ENCODE measurements around the gene ZNF605.
"Not testable (repeated sequence)": the region's sequence is repeated elsewhere in the genome, so short reads cannot be mapped to it uniquely, and the experiment has no call there.

The ZNF605 gene

DNA sequence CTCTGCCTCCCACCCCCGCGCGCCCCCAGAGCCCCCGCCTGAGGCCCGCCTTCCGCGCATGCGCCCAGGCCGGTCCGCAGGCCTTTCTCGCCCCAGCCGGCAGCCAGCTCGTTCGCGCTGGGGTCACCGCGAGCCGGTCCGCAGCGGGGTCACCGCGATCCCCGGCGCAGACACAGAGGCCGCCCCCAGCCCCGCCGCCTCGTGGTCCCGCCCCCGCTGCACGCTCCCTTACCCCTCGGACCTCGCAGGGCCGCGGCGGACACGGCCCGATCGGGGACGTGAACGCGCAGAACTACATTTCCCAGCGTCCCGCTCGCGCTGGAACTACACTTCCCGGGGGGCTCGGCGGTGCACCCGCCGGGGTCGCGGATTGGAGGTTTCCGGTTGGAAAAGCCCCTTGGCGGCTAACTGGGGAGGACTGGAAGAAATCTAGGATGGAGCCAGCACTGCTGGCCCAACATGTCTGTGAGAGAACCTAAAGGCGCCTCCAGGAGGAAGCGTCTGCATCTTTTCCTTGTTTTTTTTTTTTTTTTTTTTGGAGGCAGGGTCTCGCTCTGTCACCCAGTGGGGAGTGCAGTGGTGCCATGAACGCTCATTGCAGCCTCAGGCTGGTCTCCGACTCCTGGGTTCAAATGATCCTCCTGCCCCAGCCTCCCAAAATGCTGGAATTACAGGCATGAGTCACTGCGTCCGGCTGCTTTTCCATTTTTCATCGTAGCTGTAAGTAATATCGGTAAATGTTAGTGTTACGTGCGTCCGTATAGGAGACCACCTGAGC lies at the start of gene ZNF605:
TSS of gene ZNF605 (minus strand) at position 296 of the 778 bp plus-strand sequence. CDS start 10,671 bp downstream, outside the sequence.
- DNase-seq (ENCODE audit: extremely low read depth in 1 of 2, low read depth in 1 of 2): peak; percentile 66 to 74

DNA sequence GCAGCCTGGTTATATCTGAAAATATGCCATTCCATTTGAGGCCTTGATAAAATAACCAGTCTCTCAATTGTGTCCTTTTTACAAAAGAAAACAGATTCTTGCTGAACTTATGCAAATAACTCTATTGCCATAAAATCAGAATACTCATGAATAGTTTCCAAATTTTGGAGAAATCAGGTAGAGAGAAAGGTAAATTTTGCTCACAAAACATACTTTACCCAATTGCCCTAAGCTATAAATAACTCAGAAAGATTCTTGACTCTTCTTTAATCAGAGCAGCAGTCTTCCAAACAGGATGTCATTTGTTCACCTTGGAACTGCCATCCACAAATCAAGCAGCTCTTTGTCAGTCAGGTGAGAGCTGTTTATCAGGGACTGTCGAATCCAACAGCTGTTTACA lies 42.6 kb upstream of the ZNF605 start:
- no peak for DNase-seq (ENCODE audit: extremely low read depth in 1 of 2, low read depth in 1 of 2)

DNA sequence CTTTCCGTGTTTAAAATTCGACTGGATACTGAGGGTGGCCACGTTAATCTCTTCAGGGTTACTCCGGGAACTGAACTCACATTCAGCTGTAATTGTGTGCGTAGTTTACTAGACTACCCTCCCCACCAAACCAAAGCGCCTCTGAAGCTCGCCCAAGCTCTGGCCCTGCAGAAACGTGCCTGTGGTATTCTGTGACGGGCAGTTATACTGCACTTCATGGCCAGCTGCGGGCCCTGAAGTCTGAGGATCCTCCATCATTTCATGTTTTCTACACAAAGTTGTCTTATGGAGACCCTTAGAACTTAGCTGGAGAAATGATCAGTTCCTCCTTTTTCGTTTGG lies 30.7 kb upstream of the ZNF605 start:
- no peak for DNase-seq (ENCODE audit: extremely low read depth in 1 of 2, low read depth in 1 of 2)

DNA sequence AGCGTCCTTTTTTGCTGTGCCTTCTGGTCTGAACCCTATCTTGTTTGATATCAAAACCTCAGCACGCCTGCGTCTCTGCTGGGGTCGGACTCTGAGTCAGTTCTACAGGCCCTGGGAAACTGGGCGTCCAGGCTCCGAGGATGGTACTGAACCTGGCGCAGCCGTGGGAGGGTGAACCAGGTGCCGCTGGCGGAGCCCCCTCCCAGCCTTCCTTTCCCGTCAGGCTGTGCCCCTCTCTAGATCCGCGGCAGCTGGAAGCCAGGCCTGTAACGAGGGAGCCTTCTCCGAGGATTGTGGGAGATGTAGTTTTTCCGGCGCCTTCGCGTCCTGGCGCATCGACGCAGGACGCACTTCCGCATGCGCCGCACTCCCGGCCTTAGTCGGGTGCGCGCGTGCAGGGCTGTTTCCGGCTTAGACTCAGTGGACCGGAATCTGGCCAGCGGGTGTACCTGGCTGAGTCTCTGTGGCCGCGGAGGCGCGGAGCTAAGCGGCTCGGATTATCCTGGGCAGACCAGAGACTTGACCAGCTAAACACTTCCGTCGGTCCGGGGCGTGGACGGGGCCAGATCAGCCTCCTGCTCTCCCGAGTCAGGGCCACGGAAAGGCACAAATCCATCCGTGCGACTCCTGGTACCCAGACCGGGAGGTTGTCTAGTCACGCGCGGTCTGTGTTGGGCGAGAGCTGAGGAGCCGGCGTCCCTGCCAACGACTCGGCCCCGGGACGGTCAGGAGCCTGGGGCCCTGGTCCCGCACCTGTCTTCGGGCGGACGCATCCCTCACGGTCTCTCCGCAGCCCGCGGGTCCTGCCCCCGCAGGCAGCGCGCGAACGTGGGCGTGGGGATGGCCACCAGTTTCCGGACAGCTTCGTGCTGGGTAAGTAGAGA lies 30.1 kb upstream of the ZNF605 start, which contains the start of gene ZNF26:
TSS of gene ZNF26 (plus strand) at position 367 of the 884 bp plus-strand sequence. CDS start at position 841, 474 bp downstream.
- DNase-seq (ENCODE audit: extremely low read depth in 1 of 2, low read depth in 1 of 2): peak; percentile 70 to 79

DNA sequence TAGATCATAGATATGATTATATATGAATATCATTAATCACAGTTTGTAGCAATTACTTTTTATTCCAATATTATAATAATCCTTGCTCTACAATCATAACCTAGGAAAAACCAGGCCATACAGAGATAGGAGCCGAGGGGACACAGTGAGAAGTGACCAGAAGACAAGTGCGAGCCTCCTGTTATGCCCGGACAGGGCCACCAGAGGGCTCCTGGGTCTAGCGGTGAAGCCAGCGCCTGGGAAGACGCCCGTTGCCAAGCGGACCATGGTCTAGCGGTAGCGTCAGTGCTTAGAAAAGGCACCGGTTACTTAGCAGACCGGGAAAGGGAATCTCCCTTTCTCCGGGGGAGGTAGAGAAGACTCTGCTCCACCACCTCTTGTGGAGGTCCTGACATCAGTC lies 20.8 kb upstream of the ZNF605 start:
- not testable (repeated sequence) for DNase-seq (ENCODE audit: extremely low read depth in 1 of 2, low read depth in 1 of 2)

DNA sequence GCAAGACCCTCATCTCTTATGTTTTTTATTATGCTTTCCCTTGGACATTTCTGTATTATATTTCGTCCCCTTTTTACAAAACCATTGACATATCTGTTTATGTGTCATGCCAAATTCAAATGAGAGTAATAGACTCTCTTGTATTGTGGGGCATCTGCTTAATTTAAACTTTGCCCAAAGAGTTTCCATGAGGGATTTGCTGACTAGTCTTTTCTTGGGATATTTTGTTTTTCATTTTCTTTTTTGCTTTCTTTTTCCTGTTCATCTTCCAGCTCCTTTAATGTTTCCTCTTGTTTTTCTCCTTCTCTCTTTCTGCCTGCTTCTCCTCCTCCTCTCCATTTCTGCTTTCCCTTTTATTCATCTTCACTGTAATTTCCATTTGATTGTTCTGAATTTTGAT lies 16.3 kb upstream of the ZNF605 start:
- DNase-seq (ENCODE audit: extremely low read depth in 1 of 2, low read depth in 1 of 2): no peak

DNA sequence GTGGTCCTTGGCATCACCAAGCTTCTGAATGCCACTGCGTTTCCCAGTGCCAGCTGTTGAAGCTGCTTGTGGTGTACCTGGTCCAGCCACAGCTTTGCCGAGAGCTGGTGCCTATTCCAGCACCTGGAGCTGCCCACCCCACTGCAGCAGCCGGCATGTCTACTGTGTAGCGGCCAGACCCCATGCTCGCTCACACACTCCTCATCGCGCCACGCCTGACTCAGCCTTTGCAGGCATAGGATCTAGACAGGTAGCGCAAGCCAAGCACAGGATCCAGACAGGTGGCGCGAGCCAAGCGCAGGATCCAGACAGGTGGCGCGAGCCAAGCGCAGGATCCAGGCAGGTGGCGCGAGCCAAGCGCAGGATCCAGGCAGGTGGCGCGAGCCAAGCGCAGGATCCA lies 11.6 kb upstream of the ZNF605 start:
- DNase-seq (ENCODE audit: extremely low read depth in 1 of 2, low read depth in 1 of 2): no peak

DNA sequence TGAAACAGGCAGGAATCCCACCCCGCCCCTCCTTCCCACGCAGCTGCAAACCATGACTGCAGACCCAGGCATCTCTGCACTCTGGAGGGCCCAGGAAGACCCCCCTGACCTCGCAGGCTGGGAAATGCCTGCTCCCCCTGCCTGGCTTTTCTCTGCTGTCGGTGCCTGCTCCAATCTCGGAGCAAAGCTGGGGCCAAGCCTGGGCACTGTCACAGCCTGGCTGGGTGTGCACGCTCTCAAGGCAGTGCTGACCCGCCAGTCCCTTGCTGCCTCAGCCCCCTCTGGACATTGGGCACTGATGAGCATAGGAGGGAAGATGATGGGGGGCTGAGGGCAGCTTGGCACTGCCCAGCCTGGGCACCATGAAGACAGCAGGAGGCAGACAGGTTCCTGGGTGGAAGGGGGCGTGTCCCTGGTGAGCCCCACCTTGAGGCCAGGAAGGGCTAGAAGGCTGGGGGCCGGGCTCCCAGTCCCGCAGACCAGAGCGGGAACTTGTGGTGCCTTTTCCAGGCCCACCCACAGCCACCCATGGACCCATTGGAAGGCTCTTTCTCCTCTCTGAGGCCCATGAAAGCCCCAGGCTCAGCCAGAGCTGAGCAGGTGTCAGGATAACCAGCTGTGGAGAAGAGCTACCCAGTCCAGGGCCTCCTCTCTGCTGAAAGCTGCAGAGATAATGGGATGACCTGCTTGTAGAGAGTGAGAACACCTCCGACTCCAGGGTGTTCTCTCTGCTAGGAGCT lies 10.7 kb upstream of the ZNF605 start:
- no peak for DNase-seq (ENCODE audit: extremely low read depth in 1 of 2, low read depth in 1 of 2)

DNA sequence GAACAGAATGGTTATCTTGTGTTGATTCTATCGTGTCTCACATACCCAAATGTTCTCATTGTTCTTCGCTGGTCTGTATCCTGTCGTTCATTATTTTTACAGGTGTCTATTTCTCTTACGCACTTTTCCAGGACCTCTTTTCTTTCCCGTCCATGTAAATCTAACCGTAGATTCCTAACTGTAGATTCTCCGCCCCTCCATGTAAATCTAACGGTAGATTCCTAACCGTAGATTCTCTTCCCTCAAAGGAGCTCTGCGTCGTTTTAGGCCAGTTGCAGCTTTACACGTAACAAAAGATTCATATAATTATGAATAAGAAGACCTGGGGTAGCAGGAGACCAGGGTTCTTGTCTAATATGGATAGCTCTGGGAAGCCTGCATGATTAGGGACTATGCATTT lies 9.7 kb upstream of the ZNF605 start:
- no peak for DNase-seq (ENCODE audit: extremely low read depth in 1 of 2, low read depth in 1 of 2)

DNA sequence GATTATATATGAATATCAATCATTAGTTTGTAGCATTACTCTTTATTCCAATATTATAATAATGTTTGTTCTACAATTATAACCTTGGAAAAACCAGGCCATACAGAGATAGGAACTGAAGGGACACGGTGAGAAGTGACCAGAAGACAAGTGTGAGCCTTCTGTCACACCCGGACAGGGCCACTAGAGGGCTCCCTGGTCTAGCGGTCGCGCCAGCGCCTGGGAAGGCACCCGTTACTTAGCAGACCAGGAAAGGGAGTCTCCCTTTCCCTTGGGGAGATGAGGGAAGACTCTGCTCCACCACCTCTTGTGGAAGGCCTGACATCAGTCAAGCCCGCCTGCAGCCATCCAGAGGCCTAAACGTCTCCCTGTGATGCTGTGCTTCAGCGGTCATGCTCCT lies 7.8 kb upstream of the ZNF605 start:
- DNase-seq (ENCODE audit: extremely low read depth in 1 of 2, low read depth in 1 of 2): not testable (repeated sequence)

DNA sequence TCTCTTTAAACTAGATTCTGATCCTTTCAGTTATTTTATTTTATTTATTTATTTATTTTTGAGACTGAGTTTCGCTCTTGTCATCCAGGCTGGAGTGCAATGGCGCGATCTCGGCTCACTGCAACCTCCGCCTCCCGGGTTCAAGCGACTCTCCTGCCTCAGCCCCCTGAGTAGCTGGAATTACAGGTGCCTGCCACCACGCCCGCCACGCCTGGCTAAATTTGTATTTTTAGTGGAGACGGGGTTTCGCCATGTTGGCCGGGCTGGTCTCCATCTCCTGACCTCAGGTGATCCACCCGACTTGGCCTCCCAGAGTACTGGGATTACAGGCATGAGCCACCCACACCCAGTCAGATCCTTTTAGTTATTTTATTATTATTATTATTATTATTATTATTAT lies 5.7 kb upstream of the ZNF605 start:
- DNase-seq (ENCODE audit: extremely low read depth in 1 of 2, low read depth in 1 of 2): not testable (repeated sequence)

DNA sequence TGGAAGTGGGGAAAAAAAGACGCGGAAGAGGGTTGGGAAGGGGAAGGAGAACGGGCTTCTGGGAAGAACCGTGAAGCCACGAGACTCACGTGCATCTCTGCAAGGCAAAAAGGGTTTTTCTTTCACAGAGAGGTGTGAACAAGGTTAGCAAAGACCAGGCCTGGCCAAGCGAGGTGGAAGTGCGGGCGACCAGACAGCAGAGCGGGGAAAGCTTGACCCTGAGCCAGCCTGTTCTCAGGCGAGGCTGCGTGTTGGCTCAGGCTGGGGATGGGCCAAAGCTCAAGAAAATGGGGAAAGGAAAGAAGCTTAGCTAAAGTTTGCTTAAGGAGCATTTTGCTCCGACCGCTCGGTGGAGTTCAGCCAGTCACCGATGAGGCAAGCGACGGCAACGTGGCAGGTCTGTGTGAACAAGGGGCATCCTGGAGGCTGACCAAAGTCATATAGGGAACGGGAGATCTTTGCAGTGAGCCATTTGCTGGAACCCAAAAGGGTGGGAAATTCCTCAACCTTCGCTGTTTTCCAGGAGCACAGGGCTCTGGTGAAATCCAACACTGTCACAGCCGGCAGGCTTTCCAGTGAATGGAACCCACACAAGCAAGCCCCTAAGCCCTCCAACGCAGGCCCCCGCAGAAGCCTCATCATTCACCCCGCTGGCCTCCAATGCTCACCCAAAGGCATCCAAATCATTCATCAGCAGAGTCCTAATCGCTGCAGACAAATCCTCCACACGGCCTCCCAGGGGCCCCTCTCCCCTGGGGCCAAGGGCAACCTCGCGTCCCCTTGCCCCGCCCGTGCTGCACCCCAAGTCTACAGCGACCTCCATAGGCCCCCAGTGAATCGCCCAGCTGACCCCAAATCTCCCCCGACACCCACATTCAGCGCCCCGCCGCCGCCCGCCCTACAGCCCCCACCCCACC lies 754 bp downstream of the ZNF605 start:
- DNase-seq (ENCODE audit: extremely low read depth in 1 of 2, low read depth in 1 of 2): no peak

DNA sequence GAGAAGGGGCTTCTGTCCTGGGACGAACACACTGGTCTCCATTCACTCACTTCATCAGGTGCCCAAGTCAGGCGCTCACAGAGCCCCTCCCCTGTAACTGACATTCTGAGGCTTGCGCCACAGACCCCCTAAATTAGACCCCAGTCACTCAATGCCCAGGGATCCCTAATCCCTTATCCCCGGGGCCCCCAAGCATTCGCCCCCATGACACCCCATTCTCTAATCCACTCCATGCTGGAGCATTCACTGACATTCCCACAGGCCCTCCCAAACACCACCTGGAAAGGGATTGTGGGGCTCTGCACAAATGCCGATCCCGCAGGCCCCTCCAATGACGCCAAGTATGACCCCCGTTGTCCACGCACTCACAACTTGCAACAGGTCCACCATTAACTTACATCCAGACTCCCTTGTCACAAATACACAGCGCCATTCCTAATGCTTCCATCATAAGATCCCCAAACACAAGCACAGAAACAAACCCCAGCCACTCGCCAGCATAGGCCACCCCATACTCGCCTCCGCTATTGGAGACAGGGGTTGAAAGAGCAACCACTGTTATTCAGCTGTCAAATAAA lies 1.5 kb downstream of the ZNF605 start:
- DNase-seq (ENCODE audit: extremely low read depth in 1 of 2, low read depth in 1 of 2): no peak

DNA sequence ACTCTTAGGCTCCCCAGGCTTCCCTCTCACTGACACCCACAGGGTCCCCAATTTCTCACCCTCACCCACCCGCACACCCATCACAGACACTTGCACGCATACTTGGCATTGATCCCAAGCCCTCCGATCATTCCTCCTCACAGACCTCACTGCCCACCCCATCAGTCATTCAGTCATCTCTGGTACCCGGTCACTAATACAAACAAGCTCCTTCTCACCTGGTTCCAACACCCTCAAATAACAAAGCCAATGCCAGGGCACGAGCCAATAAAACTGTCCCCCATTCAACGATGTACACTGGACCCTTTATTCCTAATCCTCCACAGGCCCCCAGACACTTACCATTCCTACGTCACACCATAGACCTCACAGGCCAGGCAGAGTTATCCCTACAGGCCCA lies 2.3 kb downstream of the ZNF605 start:
- DNase-seq (ENCODE audit: extremely low read depth in 1 of 2, low read depth in 1 of 2): no peak

DNA sequence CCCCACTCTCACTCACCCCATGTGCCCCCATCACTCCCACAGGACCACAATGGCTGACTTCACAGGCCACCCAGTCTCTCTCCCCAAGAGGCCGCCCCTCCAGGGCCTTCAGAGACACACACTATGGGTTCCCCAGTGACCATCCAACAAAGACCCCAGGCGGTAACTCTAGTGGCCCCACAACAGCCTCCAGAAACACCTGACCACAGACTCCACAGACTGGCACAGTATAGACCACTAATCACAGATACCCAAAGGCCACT lies 3.0 kb downstream of the ZNF605 start:
- no peak for DNase-seq (ENCODE audit: extremely low read depth in 1 of 2, low read depth in 1 of 2)

DNA sequence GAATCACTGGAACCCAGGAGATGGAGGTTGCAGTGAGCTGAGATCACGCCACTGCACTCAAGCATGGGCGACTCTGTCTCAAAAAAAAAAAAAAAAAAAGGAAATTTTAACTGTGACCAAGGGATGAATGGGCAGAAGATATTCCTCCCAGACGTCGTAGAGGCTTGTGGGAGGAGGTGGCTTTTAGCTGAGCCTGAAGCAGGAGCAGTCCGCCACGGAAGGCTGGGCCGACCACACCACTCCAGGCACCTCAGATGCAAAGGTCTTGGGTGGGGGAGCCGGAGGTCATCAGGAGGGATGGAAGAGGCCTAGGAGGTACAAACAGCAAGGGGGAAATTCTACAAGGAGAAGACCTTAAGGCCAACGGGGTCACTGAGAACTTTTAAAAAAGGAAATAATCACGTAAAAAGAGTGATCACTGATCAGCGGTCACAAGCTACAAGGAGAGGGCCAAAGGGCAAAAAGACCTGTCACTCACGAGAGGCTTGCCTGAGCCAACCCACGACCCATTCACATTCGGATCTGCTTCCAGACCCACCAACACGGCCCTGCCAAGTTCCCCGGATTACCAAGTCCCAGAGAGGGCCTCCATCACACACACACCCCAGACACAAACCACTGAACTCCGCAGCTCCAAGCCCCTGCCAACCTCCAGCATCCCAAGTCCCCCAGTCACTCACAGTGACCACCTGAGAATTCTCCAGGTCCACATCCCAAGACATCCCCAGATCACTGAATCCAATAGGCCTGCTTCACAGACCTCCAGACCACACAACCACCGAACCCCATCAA lies 3.5 kb downstream of the ZNF605 start:
- no peak for DNase-seq (ENCODE audit: extremely low read depth in 1 of 2, low read depth in 1 of 2)

DNA sequence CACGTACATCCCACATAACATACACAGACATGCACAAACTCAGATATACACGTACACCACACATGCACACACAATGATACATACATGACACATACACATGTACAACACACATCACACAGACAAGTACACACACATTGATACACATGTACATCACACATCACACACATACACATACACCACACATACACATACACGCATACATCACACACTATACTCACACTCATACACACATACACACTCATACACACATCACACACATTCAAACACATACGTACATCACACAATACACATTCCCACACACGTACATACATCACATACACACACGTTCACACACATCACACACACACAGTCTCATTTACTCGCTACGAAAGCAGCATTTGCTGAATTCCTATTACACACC lies 4.5 kb downstream of the ZNF605 start:
- no peak for DNase-seq (ENCODE audit: extremely low read depth in 1 of 2, low read depth in 1 of 2)

DNA sequence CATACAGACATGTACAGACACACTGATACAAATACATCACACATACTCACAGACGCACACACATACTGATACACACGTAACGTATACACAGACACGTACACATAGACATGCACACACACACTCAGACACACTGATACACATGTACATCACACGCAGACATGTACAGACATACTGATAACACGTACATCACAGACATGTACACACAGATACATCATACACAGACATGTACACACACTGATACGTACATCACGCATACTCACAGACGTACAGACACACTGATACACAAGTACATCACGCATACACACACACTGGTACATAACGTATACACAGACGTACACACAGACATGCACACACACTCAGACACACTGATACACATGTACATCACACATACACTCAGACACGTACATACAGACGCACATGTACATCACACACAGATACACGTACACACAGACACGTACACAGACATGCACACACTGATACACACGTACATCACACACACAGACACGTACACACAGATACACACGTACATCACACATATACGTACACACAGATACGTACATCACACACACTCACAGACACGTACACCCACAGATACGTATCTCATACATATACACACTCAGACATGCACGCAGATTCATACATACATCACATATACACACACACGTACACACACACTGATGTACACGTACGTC lies 5.1 kb downstream of the ZNF605 start:
- no peak for DNase-seq (ENCODE audit: extremely low read depth in 1 of 2, low read depth in 1 of 2)
